A549 (cell line): ENCODE data around the gene EMX2. TPM values are rescaled to one million over a fixed set of nuclear protein-coding genes. Genes with fewer than 3 reads are reported as not detected.

Experiments used
- ATAC-seq, 2 experiments: fragments of 200-7000 bp in 1 of 2; fragments of >200 bp in 1 of 2; cut with Nextera tagmentation in 1 of 2; cut with Tn5 transposase in 1 of 2; 3 replicates each; pipeline versions ENCODE4 v1.8.0 to v1.9.1; 2018 to 2020; ENCODE audit warnings: mild to moderate bottlenecking in 1 of 2, moderate library complexity in 1 of 2
- CTCF ChIA-PET: fragments of 300-600 bp; sonication (Branson Sonifier 250); formaldehyde crosslinking; extraction: SDS; loops from one replicate; lab custom pipeline; 2021; ENCODE audit warnings: antibody characterized with exemption, inconsistent platforms; lab: Yijun Ruan, JAX
- POLR2A ChIA-PET: fragments of 350-600 bp; formaldehyde crosslinking; extraction: SDS; loops from one replicate; lab custom pipeline; 2021; ENCODE audit warnings: antibody characterized with exemption, inconsistent platforms; lab: Yijun Ruan, JAX
- DNase-seq, 2 experiments: peaks; one replicate each; pipeline versions ENCODE4 v3.0.0 to v3.0.0-alpha.2; 2011 to 2016; ENCODE audit warnings: low read depth in 1 of 2, low spot score in 1 of 2
- FAIRE-seq: peaks from 2 replicates; lab custom pipeline; 2011; peaks lifted over from hg19 to GRCh38; lab: Jason Lieb, UNC
- H3K27ac ChIP-seq, 2 experiments: fragments of >200 bp; sonication (Bioruptor Twin); formaldehyde crosslinking; 3 replicates each; pipeline ENCODE4 v1.5.1; 2016 to 2017
- H3K4me1 ChIP-seq: fragments of >200 bp; sonication (Bioruptor Twin); formaldehyde crosslinking; 3 replicates; pipeline ENCODE4 v1.6.1; 2016
- H3K4me2 ChIP-seq: fragments of >200 bp; sonication (Bioruptor Twin); formaldehyde crosslinking; 3 replicates; pipeline ENCODE4 v1.6.1; 2016
- H3K4me3 ChIP-seq: fragments of >200 bp; sonication (Bioruptor Twin); formaldehyde crosslinking; 3 replicates; pipeline ENCODE4 v1.5.1; 2016
- H3K9me3 ChIP-seq: fragments of >200 bp; sonication (Bioruptor Twin); formaldehyde crosslinking; 3 replicates; pipeline ENCODE4 v1.6.1; 2016
- CEBPB ChIP-seq, 2 experiments: fragments of >200 bp in 1 of 2; sonication (Bioruptor Twin) in 1 of 2; formaldehyde crosslinking in 1 of 2; IDR thresholded peaks; 2 replicates each; pipeline ENCODE4 v1.6.1; 2012 to 2016
- CHD2 ChIP-seq: fragments of 150-350 bp; IDR thresholded peaks from 2 replicates; pipeline ENCODE4 v1.6.1; 2014; ENCODE audit warnings: low read length; ENCODE audit not compliant: partially characterized antibody
- CHD4 ChIP-seq: fragments of 200-600 bp; sonication (generic); IDR thresholded peaks from 2 replicates; pipeline ENCODE4 v1.6.1; 2016; ENCODE audit warnings: antibody characterized with exemption, mild to moderate bottlenecking, borderline replicate concordance
- FOXS1 ChIP-seq: fragments of 250-450 bp; sonication (Bioruptor Pico); IDR thresholded peaks from 2 replicates; pipeline ENCODE4 v1.5.0; 2020; ENCODE audit warnings: mild to moderate bottlenecking, moderate library complexity
- HEYL ChIP-seq: fragments of 250-450 bp; sonication (Bioruptor Pico); IDR thresholded peaks from 2 replicates; pipeline ENCODE4 v1.8.0; 2021; ENCODE audit warnings: mild to moderate bottlenecking, moderate library complexity
- HOXA7 ChIP-seq: fragments of 250-450 bp; sonication (Bioruptor Pico); IDR thresholded peaks from 2 replicates; pipeline ENCODE4 v1.5.0; 2020; ENCODE audit warnings: mild to moderate bottlenecking, moderate library complexity
- JUN ChIP-seq, 2 experiments: fragments of >200 bp; sonication (Bioruptor Twin); formaldehyde crosslinking; IDR thresholded peaks; 2 replicates in 1 of 2; 3 replicates in 1 of 2; pipeline ENCODE4 v1.6.1; 2016 to 2017
- KDM5A ChIP-seq: fragments of 200-600 bp; sonication (generic); IDR thresholded peaks from 2 replicates; pipeline ENCODE4 v1.6.1; 2016; ENCODE audit warnings: antibody characterized with exemption, mild to moderate bottlenecking
- MAFK ChIP-seq: fragments of 450-650 bp; IDR thresholded peaks from 2 replicates; pipeline ENCODE4 v1.6.1; 2014; ENCODE audit not compliant: partially characterized antibody
- RAD21 ChIP-seq, 2 experiments: fragments of >200 bp in 1 of 2; sonication (Bioruptor Twin) in 1 of 2; formaldehyde crosslinking in 1 of 2; IDR thresholded peaks in 1 of 2; conservative IDR thresholded peaks in 1 of 2; 2 replicates in 1 of 2; 3 replicates in 1 of 2; pipeline ENCODE4 v1.6.1; 2012 to 2018; ENCODE audit warnings: inconsistent platforms in 1 of 2
- RNF2 ChIP-seq: fragments of 200-600 bp; sonication (generic); IDR thresholded peaks from 2 replicates; pipeline ENCODE4 v1.6.1; 2016; ENCODE audit warnings: low read depth, mild to moderate bottlenecking, antibody characterized with exemption, moderate library complexity, borderline replicate concordance
- SMC3 ChIP-seq: fragments of >200 bp; sonication (Bioruptor Twin); formaldehyde crosslinking; IDR thresholded peaks from 3 replicates; pipeline ENCODE4 v1.6.1; 2018; ENCODE audit warnings: inconsistent platforms
- SREBF2 ChIP-seq: fragments of 450-650 bp; IDR thresholded peaks from 2 replicates; pipeline ENCODE4 v1.6.1; 2014; ENCODE audit warnings: mild to moderate bottlenecking, moderate library complexity
- TFCP2L1 ChIP-seq: fragments of 250-450 bp; sonication (Bioruptor Pico); IDR thresholded peaks from 2 replicates; pipeline ENCODE4 v1.5.0; 2021; ENCODE audit warnings: mild to moderate bottlenecking
- ZNF302 ChIP-seq: fragments of 250-450 bp; sonication (Bioruptor Pico); IDR thresholded peaks from 2 replicates; pipeline ENCODE4 v1.9.0; 2021; ENCODE audit warnings: inconsistent platforms, mild to moderate bottlenecking, moderate library complexity
- ZSCAN20 ChIP-seq: fragments of 250-450 bp; sonication (Bioruptor Pico); IDR thresholded peaks from 2 replicates; pipeline ENCODE4 v1.8.0; 2022; ENCODE audit warnings: mild to moderate bottlenecking, moderate library complexity
- WGBS: methylation state at CpG from one replicate; pipeline ENCODE4 v1.1.6; 2017; ENCODE audit errors: missing lambda C conversion rate; 5-methylcytosine and 5-hydroxymethylcytosine counted together
- polyA plus RNA-seq, 4 experiments: library from polyadenylated mRNA; depleted of rRNA in 3 of 4; stranded (reverse); fragments of >200 nt; fragmentation: RNase III in 1 of 4; extraction: RNeasy Plus Mini Kit Qiagen cat#74134 plus additional on column Dnase treatment in 1 of 4; gene quantifications; 2 replicates in 3 of 4; 3 replicates in 1 of 4; pipeline ENCODE4 v1.2.3, GENCODE V29; 2011 to 2017
- TF ChIP-seq, protein P1 (sequence below): fragments of 150-350 bp; IDR thresholded peaks from 2 replicates; pipeline ENCODE4 v1.6.1; 2014; ENCODE audit warnings: low read depth, mild to moderate bottlenecking, low read length
- TF ChIP-seq, protein P2 (sequence below): fragments of >200 bp; sonication (Bioruptor Twin); formaldehyde crosslinking; IDR thresholded peaks from 3 replicates; pipeline ENCODE4 v1.6.1; 2016
- TF ChIP-seq, protein P3 (sequence below): fragments of 250-450 bp; sonication (Bioruptor Pico); IDR thresholded peaks from 2 replicates; pipeline ENCODE4 v1.5.0; 2021; ENCODE audit warnings: mild to moderate bottlenecking, moderate library complexity, borderline replicate concordance
- TF ChIP-seq, protein P4 (sequence below): fragments of 250-450 bp; sonication (Bioruptor Pico); IDR thresholded peaks from 2 replicates; pipeline ENCODE4 v1.5.0; 2020; ENCODE audit warnings: low read depth, mild to moderate bottlenecking, moderate library complexity
- TF ChIP-seq, protein P5 (sequence below): fragments of >200 bp; sonication (Bioruptor Twin); formaldehyde crosslinking; IDR thresholded peaks from 3 replicates; pipeline ENCODE4 v1.5.1; 2016

The EMX2 gene
- polyA plus RNA-seq, 2 of the 4 experiments (the other 2 are of a cell fraction): not detected

DNA sequence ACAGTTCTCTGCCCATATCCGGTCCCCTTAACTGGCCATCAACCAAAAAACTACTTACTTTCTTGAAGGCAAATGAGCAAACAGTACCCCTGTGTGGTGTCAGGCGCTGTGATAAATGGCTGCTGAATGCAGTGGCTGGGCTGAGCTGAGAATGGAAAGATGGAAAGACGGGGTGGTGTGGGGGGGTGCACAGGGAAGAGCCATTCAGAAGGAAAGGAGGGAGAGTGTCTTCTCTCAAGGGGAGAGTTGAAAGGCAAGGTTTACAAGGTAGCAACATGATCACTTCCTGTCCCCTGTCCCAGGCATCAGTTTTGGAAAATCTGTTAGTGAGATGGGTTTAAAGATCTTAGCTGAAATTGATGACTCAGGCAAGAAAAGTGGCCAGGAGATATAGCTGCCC is 22.5 kb downstream of the EMX2 start:
- 8% methylated on average over 2 of the region's 3 CpGs for WGBS
- FAIRE-seq (no peak), DNase-seq (no peak), ATAC-seq (no peak)
- no peak overlapping the region for H3K4me2 ChIP-seq
- no peaks in the 10 kb centered on the region for H3K4me1 ChIP-seq
- H3K27ac ChIP-seq: no peak overlapping the region
- no peak overlapping the region for H3K4me3 ChIP-seq
- TF ChIP-seq MAFK (peak; percentile 33), KDM5A (no peak), CHD4 (no peak)
- TF ChIP-seq, protein P1, sequence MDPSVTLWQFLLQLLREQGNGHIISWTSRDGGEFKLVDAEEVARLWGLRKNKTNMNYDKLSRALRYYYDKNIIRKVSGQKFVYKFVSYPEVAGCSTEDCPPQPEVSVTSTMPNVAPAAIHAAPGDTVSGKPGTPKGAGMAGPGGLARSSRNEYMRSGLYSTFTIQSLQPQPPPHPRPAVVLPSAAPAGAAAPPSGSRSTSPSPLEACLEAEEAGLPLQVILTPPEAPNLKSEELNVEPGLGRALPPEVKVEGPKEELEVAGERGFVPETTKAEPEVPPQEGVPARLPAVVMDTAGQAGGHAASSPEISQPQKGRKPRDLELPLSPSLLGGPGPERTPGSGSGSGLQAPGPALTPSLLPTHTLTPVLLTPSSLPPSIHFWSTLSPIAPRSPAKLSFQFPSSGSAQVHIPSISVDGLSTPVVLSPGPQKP: no peak
- CTCF ChIA-PET: interaction anchor here (0.7 kb wide), 1 partner anchor 25 kb away, joined by 3 read pairs; no protein-coding TSS in a partner anchor
- POLR2A ChIA-PET: no interaction called here
- H3K9me3 ChIP-seq: no peaks in the 10 kb centered on the region

DNA sequence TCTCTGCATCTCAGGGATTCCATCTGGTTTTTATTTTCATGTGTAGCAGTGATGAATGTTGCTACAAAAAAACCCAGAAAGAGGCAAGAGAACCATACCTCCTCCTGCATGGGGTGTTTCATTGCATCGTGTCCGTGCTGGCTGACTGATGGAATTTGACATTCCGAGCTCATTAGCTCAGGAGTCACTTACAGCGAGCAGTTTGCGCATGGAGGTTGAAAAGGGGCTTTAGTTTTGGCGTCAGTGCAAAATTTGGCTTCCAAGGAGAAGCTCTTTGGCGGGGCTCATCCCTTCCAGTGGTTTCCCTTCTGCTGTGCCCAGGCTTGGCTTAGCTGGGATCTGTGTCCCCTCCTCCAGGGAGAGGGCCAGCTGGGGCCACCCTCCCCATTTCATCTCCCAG is 25.8 kb downstream of the EMX2 start:
- 24% methylated on average over 5 of the region's 7 CpGs for WGBS
- Histone ChIP-seq H3K9me3 (no peaks in the 10 kb centered on the region), H3K27ac (no peak overlapping the region), H3K4me1 (no peaks in the 10 kb centered on the region), H3K4me2 (no peak overlapping the region), H3K4me3 (no peak overlapping the region)
- ATAC-seq (no peak), FAIRE-seq (no peak), DNase-seq (no peak)
- CTCF ChIA-PET: interaction anchor here (1.5 kb wide), 1 partner anchor 11 kb away, joined by 4 read pairs; no protein-coding TSS in a partner anchor
- POLR2A ChIA-PET: no interaction called here
- TF ChIP-seq, protein P2, sequence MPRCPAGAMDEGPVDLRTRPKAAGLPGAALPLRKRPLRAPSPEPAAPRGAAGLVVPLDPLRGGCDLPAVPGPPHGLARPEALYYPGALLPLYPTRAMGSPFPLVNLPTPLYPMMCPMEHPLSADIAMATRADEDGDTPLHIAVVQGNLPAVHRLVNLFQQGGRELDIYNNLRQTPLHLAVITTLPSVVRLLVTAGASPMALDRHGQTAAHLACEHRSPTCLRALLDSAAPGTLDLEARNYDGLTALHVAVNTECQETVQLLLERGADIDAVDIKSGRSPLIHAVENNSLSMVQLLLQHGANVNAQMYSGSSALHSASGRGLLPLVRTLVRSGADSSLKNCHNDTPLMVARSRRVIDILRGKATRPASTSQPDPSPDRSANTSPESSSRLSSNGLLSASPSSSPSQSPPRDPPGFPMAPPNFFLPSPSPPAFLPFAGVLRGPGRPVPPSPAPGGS: no peak
- no peak for TF ChIP-seq CHD4
- no peak for TF ChIP-seq HEYL (CRISPR knock-in tag)
- no peak for TF ChIP-seq CHD2
- TF ChIP-seq ZSCAN20 (CRISPR knock-in tag): no peak
- no peak for TF ChIP-seq SREBF2
- TF ChIP-seq, protein P3, sequence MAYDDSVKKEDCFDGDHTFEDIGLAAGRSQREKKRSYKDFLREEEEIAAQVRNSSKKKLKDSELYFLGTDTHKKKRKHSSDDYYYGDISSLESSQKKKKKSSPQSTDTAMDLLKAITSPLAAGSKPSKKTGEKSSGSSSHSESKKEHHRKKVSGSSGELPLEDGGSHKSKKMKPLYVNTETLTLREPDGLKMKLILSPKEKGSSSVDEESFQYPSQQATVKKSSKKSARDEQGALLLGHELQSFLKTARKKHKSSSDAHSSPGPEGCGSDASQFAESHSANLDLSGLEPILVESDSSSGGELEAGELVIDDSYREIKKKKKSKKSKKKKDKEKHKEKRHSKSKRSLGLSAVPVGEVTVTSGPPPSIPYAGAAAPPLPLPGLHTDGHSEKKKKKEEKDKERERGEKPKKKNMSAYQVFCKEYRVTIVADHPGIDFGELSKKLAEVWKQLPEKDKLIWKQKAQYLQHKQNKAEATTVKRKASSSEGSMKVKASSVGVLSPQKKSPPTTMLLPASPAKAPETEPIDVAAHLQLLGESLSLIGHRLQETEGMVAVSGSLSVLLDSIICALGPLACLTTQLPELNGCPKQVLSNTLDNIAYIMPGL (CRISPR knock-in tag): no peak
- no peak for TF ChIP-seq JUN (IDR thresholded peaks at IDR 0.05)

GRCh38 chr10:117569610-117570390 is 27.3 kb downstream of the EMX2 start:
- POLR2A ChIA-PET: no interaction called here
- H3K9me3 ChIP-seq: no peaks in the 10 kb centered on the region
- CTCF ChIA-PET: interaction anchor here (2.3 kb wide), 1 partner anchor 73 kb away, joined by 7 read pairs; no protein-coding TSS in a partner anchor
- H3K27ac ChIP-seq: no peak overlapping the region
- peak; percentile 80 for TF ChIP-seq MAFK
- TF ChIP-seq HOXA7 (CRISPR knock-in tag): no peak
- H3K4me1 ChIP-seq: no peaks in the 10 kb centered on the region
- 30% methylated on average over 9 of the region's 9 CpGs for WGBS
- H3K4me3 ChIP-seq: no peak overlapping the region
- DNase-seq: no peak
- ATAC-seq: no peak
- FAIRE-seq: no peak
- H3K4me2 ChIP-seq: no peak overlapping the region

DNA sequence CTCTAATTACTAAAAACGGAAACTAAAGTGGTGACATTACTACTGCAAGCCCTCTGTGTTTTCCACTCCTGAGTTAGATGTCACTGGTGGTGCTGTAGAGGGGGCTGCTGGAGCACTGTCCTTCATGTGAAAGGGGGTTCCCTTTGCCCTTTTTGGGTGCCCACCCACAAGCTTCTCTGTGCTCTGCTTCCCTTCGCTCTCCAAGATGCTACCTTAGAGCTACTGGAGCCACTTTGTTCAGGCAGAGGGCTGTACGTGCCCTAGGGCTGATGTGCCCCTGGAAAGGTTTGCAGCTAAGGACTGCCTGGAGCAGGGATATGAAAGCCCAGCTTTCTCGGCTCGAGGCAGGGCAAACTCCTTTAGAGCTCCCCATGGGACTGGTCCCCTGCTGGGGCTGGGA is 28.3 kb downstream of the EMX2 start:
- WGBS: 5% methylated on average over 5 of the region's 5 CpGs
- ChIA-PET CTCF (interaction anchor here (0.9 to 2.3 kb wide), 3 partner anchors 10 to 74 kb away, joined by 3 to 7 read pairs (median 4); no protein-coding TSS in a partner anchor), POLR2A (no interaction called here)
- ATAC-seq (no peak), DNase-seq (no peak), FAIRE-seq (no peak)
- H3K4me3 ChIP-seq: no peak overlapping the region
- H3K4me2 ChIP-seq: no peak overlapping the region
- no peak overlapping the region for H3K27ac ChIP-seq
- TF ChIP-seq RAD21 (conservative IDR thresholded peaks at IDR 0.05 in 1 of 2, IDR thresholded peaks at IDR 0.05 in 1 of 2): no peak
- TF ChIP-seq RNF2: no peak
- no peak for TF ChIP-seq ZNF302
- TF ChIP-seq, protein P4, sequence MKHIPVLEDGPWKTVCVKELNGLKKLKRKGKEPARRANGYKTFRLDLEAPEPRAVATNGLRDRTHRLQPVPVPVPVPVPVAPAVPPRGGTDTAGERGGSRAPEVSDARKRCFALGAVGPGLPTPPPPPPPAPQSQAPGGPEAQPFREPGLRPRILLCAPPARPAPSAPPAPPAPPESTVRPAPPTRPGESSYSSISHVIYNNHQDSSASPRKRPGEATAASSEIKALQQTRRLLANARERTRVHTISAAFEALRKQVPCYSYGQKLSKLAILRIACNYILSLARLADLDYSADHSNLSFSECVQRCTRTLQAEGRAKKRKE (CRISPR knock-in tag): no peak
- TF ChIP-seq, protein P5, sequence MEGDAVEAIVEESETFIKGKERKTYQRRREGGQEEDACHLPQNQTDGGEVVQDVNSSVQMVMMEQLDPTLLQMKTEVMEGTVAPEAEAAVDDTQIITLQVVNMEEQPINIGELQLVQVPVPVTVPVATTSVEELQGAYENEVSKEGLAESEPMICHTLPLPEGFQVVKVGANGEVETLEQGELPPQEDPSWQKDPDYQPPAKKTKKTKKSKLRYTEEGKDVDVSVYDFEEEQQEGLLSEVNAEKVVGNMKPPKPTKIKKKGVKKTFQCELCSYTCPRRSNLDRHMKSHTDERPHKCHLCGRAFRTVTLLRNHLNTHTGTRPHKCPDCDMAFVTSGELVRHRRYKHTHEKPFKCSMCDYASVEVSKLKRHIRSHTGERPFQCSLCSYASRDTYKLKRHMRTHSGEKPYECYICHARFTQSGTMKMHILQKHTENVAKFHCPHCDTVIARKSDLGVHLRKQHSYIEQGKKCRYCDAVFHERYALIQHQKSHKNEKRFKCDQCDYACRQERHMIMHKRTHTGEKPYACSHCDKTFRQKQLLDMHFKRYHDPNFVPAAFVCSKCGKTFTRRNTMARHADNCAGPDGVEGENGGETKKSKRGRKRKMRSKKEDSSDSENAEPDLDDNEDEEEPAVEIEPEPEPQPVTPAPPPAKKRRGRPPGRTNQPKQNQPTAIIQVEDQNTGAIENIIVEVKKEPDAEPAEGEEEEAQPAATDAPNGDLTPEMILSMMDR: no peak
- TF ChIP-seq JUN (IDR thresholded peaks at IDR 0.05): no peak
- no peak for TF ChIP-seq FOXS1 (CRISPR knock-in tag)
- TF ChIP-seq CHD2: no peak
- TF ChIP-seq SMC3: no peak
- no peak for TF ChIP-seq CEBPB (IDR thresholded peaks at IDR 0.05)
- no peak for TF ChIP-seq TFCP2L1 (CRISPR knock-in tag)
- H3K4me1 ChIP-seq: no peaks in the 10 kb centered on the region
- H3K9me3 ChIP-seq: no peaks in the 10 kb centered on the region
